HepG2 (cell line): ENCODE results near the gene SLC12A3. TPM values are rescaled to one million over a fixed set of nuclear protein-coding genes. Genes with fewer than 3 reads are reported as not detected.

Experiments used
- ATF7-NPFF ChIP-seq: sonication (generic); formaldehyde crosslinking; IDR thresholded peaks from 2 replicates; pipeline ENCODE4 v1.8.1; 2023; ENCODE audit warnings: mild to moderate bottlenecking, low read depth, missing genetic modification reagents, moderate library complexity
- CHD4 ChIP-seq: fragments of 200-600 bp; sonication (generic); IDR thresholded peaks from 2 replicates; pipeline ENCODE4 v1.7.0; 2017; ENCODE audit warnings: mild to moderate bottlenecking, low read length, borderline replicate concordance
- FOXP1 ChIP-seq, 2 experiments: fragments of 450-650 bp in 1 of 2; IDR thresholded peaks; 2 replicates each; pipeline ENCODE4 v1.6.1; 2017 to 2018; ENCODE audit warnings: antibody characterized with exemption in 1 of 2
- KDM4B ChIP-seq: sonication (generic); formaldehyde crosslinking; IDR thresholded peaks from 2 replicates; pipeline ENCODE4 v1.4.0; 2020; ENCODE audit warnings: missing genetic modification reagents
- MED1 ChIP-seq: sonication (generic); formaldehyde crosslinking; IDR thresholded peaks from 2 replicates; pipeline ENCODE4 v1.4.0; 2020; ENCODE audit warnings: missing genetic modification reagents
- MZF1 ChIP-seq: sonication (generic); formaldehyde crosslinking; IDR thresholded peaks from 2 replicates; pipeline ENCODE4 v1.8.1; 2023; ENCODE audit warnings: mild to moderate bottlenecking, missing genetic modification reagents, borderline replicate concordance
- RELA ChIP-seq: sonication (generic); formaldehyde crosslinking; IDR thresholded peaks from 2 replicates; pipeline ENCODE4 v1.4.0; 2020; ENCODE audit warnings: missing genetic modification reagents
- SMAD1 ChIP-seq: sonication (generic); formaldehyde crosslinking; IDR thresholded peaks from 2 replicates; pipeline ENCODE4 v1.4.0; 2020; ENCODE audit warnings: missing genetic modification reagents, low read depth, mild to moderate bottlenecking, borderline replicate concordance
- SPEN ChIP-seq: sonication (generic); formaldehyde crosslinking; IDR thresholded peaks from 2 replicates; pipeline ENCODE4 v1.5.1; 2020; ENCODE audit warnings: low read depth, mild to moderate bottlenecking, missing genetic modification reagents
- ZNF333 ChIP-seq: sonication (generic); formaldehyde crosslinking; IDR thresholded peaks from 2 replicates; pipeline ENCODE4 v1.4.0; 2020; ENCODE audit warnings: mild to moderate bottlenecking, missing genetic modification reagents, borderline replicate concordance
- ZNF501 ChIP-seq: sonication (generic); formaldehyde crosslinking; IDR thresholded peaks from 2 replicates; pipeline ENCODE4 v1.5.1; 2020; ENCODE audit warnings: mild to moderate bottlenecking, moderate library complexity, missing genetic modification reagents
- ZNF546 ChIP-seq: sonication (generic); formaldehyde crosslinking; conservative IDR thresholded peaks from 2 replicates; pipeline ENCODE4 v1.8.1; 2023; ENCODE audit warnings: mild to moderate bottlenecking, missing genetic modification reagents
- ZSCAN22 ChIP-seq: sonication (generic); formaldehyde crosslinking; IDR thresholded peaks from 2 replicates; pipeline ENCODE4 v1.4.0; 2020; ENCODE audit warnings: mild to moderate bottlenecking, missing genetic modification reagents
- ZSCAN30 ChIP-seq: sonication (generic); formaldehyde crosslinking; IDR thresholded peaks from 2 replicates; pipeline ENCODE4 v1.5.0; 2020; ENCODE audit warnings: mild to moderate bottlenecking, missing genetic modification reagents
- polyA plus RNA-seq, 8 experiments: library from polyadenylated mRNA; depleted of rRNA in 3 of 8; stranded (reverse) in 7 of 8; unstranded in 1 of 8; fragments of >200 nt; fragmentation: Illumina TruSeq in 4 of 8; extraction: Trizol in 4 of 8; gene quantifications; 2 replicates each; pipeline versions ENCODE4 v1.2.1 to v1.2.3, GENCODE V29; 2011 to 2016; ENCODE audit warnings: low read depth in 4 of 8, missing spikeins in 1 of 8, mixed read lengths in 1 of 8; ENCODE audit not compliant: insufficient read depth in 1 of 8
- total RNA-seq, 5 experiments: library from RNA; depleted of rRNA; stranded (reverse); fragments of >200 nt; fragmentation: Illumina TruSeq; extraction: Trizol; gene quantifications; 2 replicates each; pipeline ENCODE4 v1.2.3, GENCODE V29; 2016; ENCODE audit warnings: low read depth in 1 of 5
- TF ChIP-seq, protein P1 (sequence below): sonication (generic); formaldehyde crosslinking; IDR thresholded peaks from 2 replicates; pipeline ENCODE4 v1.5.1; 2020; ENCODE audit warnings: mild to moderate bottlenecking, moderate library complexity, missing genetic modification reagents
- TF ChIP-seq, protein P2 (sequence below): sonication (generic); formaldehyde crosslinking; IDR thresholded peaks from 2 replicates; pipeline ENCODE4 v1.5.0; 2020; ENCODE audit warnings: missing genetic modification reagents
- TF ChIP-seq, protein P3 (sequence below): sonication (generic); formaldehyde crosslinking; IDR thresholded peaks from 2 replicates; pipeline ENCODE4 v1.9.0; 2021; ENCODE audit warnings: missing genetic modification reagents, borderline replicate concordance
- TF ChIP-seq, protein P4 (sequence below): sonication (generic); formaldehyde crosslinking; IDR thresholded peaks from 2 replicates; pipeline ENCODE4 v1.5.1; 2020; ENCODE audit warnings: mild to moderate bottlenecking, missing genetic modification reagents

Gene SLC12A3
- total and polyA plus RNA-seq, 2 of the 13 experiments (the other 11 are each of a cell fraction or from before 2014, with no cell fraction given), result 6.2 TPM; not detected in 1

DNA sequence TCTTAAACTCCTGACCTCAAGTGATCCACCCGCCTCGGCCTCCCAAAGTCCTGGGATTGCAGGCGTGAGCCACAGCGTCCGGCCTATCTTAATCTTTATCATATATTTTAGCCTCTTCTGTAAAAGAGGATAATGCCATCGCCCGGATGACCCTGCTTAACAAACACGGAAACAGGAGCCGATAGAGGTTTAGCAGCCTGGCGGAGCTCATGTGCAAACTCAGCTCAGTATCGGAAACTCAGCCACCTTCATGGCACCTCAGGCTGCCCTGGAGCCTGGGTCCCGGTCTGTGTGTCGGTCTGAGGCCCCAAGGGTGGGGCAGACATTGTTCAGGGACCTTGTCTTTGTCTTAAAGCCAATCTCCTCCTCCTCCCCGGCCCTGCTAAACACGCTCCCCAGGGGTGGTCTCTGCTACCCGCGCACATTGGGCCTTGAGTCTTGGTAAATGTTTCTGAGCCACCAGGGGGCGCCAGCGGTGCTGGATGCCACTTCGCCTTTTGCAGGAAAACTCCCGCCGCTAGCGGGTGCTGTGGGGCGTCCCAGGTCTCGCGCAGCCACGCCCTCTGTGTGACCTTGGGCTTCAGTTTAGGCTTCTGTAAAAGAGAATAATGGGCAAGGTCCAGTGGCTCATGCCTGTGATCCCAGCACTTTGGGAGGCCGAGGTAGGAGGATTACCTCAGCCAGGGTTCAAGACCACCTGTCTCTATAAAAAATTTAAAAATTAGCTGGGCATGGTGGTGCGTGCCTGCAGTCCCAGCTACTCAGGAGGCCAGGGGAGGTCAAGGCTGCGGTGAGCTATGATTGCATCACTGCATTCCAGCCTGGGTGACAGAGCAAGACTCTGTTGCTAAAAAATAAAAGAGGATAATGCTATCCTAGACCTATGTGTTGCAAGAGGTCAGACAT is 99.5 kb downstream of the SLC12A3 start (continued):
- TF ChIP-seq, protein P1, sequence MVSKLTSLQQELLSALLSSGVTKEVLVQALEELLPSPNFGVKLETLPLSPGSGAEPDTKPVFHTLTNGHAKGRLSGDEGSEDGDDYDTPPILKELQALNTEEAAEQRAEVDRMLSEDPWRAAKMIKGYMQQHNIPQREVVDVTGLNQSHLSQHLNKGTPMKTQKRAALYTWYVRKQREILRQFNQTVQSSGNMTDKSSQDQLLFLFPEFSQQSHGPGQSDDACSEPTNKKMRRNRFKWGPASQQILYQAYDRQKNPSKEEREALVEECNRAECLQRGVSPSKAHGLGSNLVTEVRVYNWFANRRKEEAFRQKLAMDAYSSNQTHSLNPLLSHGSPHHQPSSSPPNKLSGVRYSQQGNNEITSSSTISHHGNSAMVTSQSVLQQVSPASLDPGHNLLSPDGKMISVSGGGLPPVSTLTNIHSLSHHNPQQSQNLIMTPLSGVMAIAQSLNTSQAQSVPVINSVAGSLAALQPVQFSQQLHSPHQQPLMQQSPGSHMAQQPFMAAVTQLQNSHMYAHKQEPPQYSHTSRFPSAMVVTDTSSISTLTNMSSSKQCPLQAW (CRISPR knock-in tag), result 0 out of 2 replicates have a peak, but pooled peaks have one; percentile 27
- TF ChIP-seq, protein P2, sequence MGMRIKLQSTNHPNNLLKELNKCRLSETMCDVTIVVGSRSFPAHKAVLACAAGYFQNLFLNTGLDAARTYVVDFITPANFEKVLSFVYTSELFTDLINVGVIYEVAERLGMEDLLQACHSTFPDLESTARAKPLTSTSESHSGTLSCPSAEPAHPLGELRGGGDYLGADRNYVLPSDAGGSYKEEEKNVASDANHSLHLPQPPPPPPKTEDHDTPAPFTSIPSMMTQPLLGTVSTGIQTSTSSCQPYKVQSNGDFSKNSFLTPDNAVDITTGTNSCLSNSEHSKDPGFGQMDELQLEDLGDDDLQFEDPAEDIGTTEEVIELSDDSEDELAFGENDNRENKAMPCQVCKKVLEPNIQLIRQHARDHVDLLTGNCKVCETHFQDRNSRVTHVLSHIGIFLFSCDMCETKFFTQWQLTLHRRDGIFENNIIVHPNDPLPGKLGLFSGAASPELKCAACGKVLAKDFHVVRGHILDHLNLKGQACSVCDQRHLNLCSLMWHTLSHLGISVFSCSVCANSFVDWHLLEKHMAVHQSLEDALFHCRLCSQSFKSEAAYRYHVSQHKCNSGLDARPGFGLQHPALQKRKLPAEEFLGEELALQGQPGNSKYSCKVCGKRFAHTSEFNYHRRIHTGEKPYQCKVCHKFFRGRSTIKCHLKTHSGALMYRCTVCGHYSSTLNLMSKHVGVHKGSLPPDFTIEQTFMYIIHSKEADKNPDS, result no peak
- TF ChIP-seq, protein P3, sequence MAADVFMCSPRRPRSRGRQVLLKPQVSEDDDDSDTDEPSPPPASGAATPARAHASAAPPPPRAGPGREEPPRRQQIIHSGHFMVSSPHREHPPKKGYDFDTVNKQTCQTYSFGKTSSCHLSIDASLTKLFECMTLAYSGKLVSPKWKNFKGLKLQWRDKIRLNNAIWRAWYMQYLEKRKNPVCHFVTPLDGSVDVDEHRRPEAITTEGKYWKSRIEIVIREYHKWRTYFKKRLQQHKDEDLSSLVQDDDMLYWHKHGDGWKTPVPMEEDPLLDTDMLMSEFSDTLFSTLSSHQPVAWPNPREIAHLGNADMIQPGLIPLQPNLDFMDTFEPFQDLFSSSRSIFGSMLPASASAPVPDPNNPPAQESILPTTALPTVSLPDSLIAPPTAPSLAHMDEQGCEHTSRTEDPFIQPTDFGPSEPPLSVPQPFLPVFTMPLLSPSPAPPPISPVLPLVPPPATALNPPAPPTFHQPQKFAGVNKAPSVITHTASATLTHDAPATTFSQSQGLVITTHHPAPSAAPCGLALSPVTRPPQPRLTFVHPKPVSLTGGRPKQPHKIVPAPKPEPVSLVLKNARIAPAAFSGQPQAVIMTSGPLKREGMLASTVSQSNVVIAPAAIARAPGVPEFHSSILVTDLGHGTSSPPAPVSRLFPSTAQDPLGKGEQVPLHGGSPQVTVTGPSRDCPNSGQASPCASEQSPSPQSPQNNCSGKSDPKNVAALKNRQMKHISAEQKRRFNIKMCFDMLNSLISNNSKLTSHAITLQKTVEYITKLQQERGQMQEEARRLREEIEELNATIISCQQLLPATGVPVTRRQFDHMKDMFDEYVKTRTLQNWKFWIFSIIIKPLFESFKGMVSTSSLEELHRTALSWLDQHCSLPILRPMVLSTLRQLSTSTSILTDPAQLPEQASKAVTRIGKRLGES (CRISPR knock-in tag), result 0 out of 2 replicates have a peak, but pooled peaks have one; percentile 35
- TF ChIP-seq ZNF501 (CRISPR knock-in tag) (0 out of 2 replicates have a peak, but pooled peaks have one; percentile 52), ZNF546 (CRISPR knock-in tag) (no peak), ZSCAN22 (CRISPR knock-in tag) (no peak), ATF7-NPFF (CRISPR knock-in tag) (no peak), CHD4 (peak; percentile 97), RELA (CRISPR knock-in tag) (no peak), KDM4B (peak; percentile 22; the same call in 1 of the 2 replicates), ZNF333 (CRISPR knock-in tag) (peak; percentile 35; the same call in 1 of the 2 replicates), MED1 (CRISPR knock-in tag) (peak; percentile 86), ZSCAN30 (CRISPR knock-in tag) (no peak; the same call in 1 of the 2 replicates), FOXP1 (IDR thresholded peaks at IDR 0.05) (no peak), FOXP1 (CRISPR knock-in tag; IDR thresholded peaks at IDR 0.05) (peak; percentile 40), SPEN (CRISPR knock-in tag) (0 out of 2 replicates have a peak, but pooled peaks have one; percentile 23), SMAD1 (CRISPR knock-in tag) (0 out of 2 replicates have a peak, but pooled peaks have one; percentile 44), MZF1 (no peak)
- TF ChIP-seq, protein P4, sequence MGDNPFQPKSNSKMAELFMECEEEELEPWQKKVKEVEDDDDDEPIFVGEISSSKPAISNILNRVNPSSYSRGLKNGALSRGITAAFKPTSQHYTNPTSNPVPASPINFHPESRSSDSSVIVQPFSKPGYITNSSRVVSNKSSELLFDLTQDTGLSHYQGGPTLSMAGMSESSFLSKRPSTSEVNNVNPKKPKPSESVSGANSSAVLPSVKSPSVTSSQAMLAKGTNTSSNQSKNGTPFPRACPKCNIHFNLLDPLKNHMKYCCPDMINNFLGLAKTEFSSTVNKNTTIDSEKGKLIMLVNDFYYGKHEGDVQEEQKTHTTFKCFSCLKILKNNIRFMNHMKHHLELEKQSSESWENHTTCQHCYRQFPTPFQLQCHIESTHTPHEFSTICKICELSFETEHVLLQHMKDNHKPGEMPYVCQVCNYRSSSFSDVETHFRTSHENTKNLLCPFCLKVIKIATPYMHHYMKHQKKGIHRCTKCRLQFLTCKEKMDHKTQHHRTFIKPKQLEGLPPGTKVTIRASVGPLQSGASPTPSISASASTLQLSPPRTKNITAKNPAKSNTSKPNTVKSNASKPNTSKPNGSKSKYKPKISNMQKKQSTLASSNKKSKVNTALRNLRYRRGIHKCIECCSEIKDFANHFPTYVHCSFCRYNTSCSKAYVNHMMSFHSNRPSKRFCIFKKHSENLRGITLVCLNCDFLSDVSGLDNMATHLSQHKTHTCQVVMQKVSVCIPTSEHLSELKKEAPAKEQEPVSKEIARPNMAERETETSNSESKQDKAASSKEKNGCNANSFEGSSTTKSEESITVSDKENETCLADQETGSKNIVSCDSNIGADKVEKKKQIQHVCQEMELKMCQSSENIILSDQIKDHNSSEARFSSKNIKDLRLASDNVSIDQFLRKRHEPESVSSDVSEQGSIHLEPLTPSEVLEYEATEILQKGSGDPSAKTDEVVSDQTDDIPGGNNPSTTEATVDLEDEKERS (CRISPR knock-in tag), result peak; percentile 99
